ENCODE results near the gene RNPEP.

The RNPEP gene

GRCh38 chr1:201964261-201964660, 18.2 kb upstream of the RNPEP start:
- DNase-seq = no peak

GRCh38 chr1:201966171-201966570, 16.3 kb upstream of the RNPEP start:
- DNase-seq = no peak

- DNase-seq = no peak
These were observed 14.1 kb upstream of the RNPEP start for GRCh38 chr1:201968202-201968925.

GRCh38 chr1:201970334-201971159, 11.9 kb upstream of the RNPEP start:
- DNase-seq = no peak

- DNase-seq = peak; percentile 26 to 48
These were observed 296 bp upstream of the RNPEP start for GRCh38 chr1:201982082-201982622.

- no peak for DNase-seq
These were observed 945 bp downstream of the RNPEP start for GRCh38 chr1:201983380-201983805.

- no peak for DNase-seq
These were observed 2.0 kb downstream of the RNPEP start for GRCh38 chr1:201984446-201984845.

GRCh38 chr1:201985355-201985754, 2.9 kb downstream of the RNPEP start:
- DNase-seq = no peak

GRCh38 chr1:201988601-201989000, 6.2 kb downstream of the RNPEP start:
- no peak for DNase-seq

- DNase-seq = no peak
These were observed 7.1 kb downstream of the RNPEP start for GRCh38 chr1:201989354-201990128.

- no peak for DNase-seq
These were observed 8.0 kb downstream of the RNPEP start for GRCh38 chr1:201990427-201990826.

GRCh38 chr1:201999625-202000238, 17.3 kb downstream of the RNPEP start:
- DNase-seq = peak; percentile 27 to 30

GRCh38 chr1:202002507-202002906, 20.1 kb downstream of the RNPEP start:
- DNase-seq = no peak

GRCh38 chr1:202004711-202005110, 22.3 kb downstream of the RNPEP start:
- DNase-seq = no peak

GRCh38 chr1:202005958-202006357, 23.5 kb downstream of the RNPEP start:
- no peak for DNase-seq

- DNase-seq = no peak
These were observed 24.9 kb downstream of the RNPEP start for GRCh38 chr1:202007304-202007703.

GRCh38 chr1:202007805-202008489, 25.5 kb downstream of the RNPEP start:
- DNase-seq = no peak

GRCh38 chr1:202009326-202010179, 27.1 kb downstream of the RNPEP start:
- peak; percentile 45 to 73 for DNase-seq

GRCh38 chr1:202010180-202011015, 27.9 kb downstream of the RNPEP start, which contains the start of gene ELF3:
ELF3 (plus strand) TSS chr1:202010587; CDS start chr1:202011137, 550 bp downstream.
- peak in 1 of 2 experiments; percentile 19 for DNase-seq

GRCh38 chr1:202011994-202012393, 29.5 kb downstream of the RNPEP start:
- DNase-seq = no peak
